ENCODE data around the gene RGL1. TPM values are rescaled to one million over a fixed set of nuclear protein-coding genes. Genes with fewer than 3 reads are reported as not detected.

The RGL1 gene
- total RNA-seq, 1 experiment from 2014 or later, result 34.5 TPM

DNA sequence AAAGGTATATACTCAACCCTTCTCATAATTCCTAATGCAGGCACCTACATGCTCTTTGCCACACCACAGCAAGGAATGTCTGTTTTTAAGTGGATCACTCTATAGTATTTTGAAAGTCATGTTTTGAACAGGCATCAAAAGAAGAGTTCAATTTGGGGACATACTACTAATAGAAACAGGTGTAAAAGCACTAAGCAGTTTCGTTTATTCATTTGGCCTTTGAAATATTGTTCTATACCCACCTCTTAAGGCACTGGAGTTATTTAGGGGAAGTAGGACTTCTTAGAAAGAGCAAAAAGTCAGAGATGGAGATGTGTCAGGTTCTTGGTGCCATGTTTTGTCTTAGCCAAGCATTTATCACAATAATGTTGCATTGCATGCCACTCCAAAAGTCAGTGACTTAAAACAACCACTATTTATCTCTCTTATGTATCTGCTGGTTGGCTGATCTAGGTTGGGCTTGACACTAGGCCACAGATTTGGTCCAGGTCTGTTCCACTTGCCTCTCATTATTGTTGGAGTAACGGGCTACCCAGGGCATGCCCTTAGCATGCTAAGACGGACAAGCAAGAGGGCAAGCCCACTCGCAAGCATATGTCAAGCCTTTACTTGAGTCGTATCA lies 107.5 kb downstream of the RGL1 start:
- no peaks in the 10 kb centered on the region for H3K27me3 ChIP-seq (replicated peaks; ENCODE audit: control insufficient read depth, insufficient read depth, low read length)
- Mint-ChIP-seq H3K27ac (ENCODE audit: unreplicated experiment) (peak overlapping the region; percentile 12), H3K9me3 (ENCODE audit: unreplicated experiment) (no peaks in the 10 kb centered on the region), H3K4me1 (ENCODE audit: low read depth, unreplicated experiment) (peaks cover 13% of the 10 kb centered on the region), H3K36me3 (ENCODE audit: insufficient read depth, unreplicated experiment) (peaks cover 78% of the 10 kb centered on the region), H3K4me3 (ENCODE audit: unreplicated experiment) (no peak overlapping the region), H3K27me3 (ENCODE audit: insufficient read depth, unreplicated experiment) (no peaks in the 10 kb centered on the region)
- H3K4me3 ChIP-seq (ENCODE audit: low read depth, low read length), result no peak overlapping the region
- peaks cover 7% of the 10 kb centered on the region for H3K4me1 ChIP-seq
- POLR2A ChIA-PET, result no interaction called here
- H3K9me3 ChIP-seq, result no peaks in the 10 kb centered on the region
- TF ChIP-seq, protein P1, sequence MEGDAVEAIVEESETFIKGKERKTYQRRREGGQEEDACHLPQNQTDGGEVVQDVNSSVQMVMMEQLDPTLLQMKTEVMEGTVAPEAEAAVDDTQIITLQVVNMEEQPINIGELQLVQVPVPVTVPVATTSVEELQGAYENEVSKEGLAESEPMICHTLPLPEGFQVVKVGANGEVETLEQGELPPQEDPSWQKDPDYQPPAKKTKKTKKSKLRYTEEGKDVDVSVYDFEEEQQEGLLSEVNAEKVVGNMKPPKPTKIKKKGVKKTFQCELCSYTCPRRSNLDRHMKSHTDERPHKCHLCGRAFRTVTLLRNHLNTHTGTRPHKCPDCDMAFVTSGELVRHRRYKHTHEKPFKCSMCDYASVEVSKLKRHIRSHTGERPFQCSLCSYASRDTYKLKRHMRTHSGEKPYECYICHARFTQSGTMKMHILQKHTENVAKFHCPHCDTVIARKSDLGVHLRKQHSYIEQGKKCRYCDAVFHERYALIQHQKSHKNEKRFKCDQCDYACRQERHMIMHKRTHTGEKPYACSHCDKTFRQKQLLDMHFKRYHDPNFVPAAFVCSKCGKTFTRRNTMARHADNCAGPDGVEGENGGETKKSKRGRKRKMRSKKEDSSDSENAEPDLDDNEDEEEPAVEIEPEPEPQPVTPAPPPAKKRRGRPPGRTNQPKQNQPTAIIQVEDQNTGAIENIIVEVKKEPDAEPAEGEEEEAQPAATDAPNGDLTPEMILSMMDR (IDR thresholded peaks at IDR 0.05; ENCODE audit: insufficient read depth in 1 of 2, low read depth in 1 of 2, low read length in 1 of 2, severe bottlenecking in 1 of 2, unreplicated experiment in 1 of 2), result no peak
- peaks cover 3% of the 10 kb centered on the region; the same call in 1 of the 2 replicates for H3K36me3 ChIP-seq (ENCODE audit: control insufficient read depth, insufficient read depth, low read length)
- no TSS peak for BruUV-seq (replicated peaks)
- no peak for DNase-seq
- CTCF ChIA-PET, result no interaction called here
- intact Hi-C loops (cut with micrococcal nuclease; ENCODE audit: unreplicated experiment), result loop anchor here (2.0 kb wide), 1 partner anchor 176 kb away; no protein-coding TSS in a partner anchor

DNA sequence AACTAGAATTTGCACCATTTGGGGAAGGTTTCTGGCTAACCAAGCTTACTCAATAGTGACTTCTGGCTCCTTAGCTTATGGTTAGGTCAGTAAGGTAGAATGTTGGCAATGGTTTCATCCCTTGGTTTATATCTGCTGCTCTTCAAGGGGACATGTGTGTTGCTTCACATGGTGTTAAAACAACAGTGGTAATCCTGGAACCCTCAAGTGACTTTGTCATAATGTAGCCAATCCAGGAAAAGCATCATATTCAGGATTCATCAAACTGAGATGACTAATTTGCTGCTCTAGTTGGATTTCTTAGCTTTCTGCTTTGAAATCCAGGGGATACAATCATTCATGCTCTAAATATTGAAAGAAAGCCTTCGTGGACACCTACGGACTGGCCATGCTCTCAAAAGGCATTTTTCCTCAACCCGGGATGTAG lies 108.7 kb downstream of the RGL1 start:
- Mint-ChIP-seq H3K36me3 (ENCODE audit: insufficient read depth, unreplicated experiment) (peaks cover 80% of the 10 kb centered on the region), H3K4me3 (ENCODE audit: unreplicated experiment) (no peak overlapping the region), H3K27ac (ENCODE audit: unreplicated experiment) (no peak overlapping the region), H3K9me3 (ENCODE audit: unreplicated experiment) (no peaks in the 10 kb centered on the region), H3K27me3 (ENCODE audit: insufficient read depth, unreplicated experiment) (no peaks in the 10 kb centered on the region), H3K4me1 (ENCODE audit: low read depth, unreplicated experiment) (peaks cover 13% of the 10 kb centered on the region)
- no peak for DNase-seq
- H3K9me3 ChIP-seq, result no peaks in the 10 kb centered on the region
- TF ChIP-seq, protein P1 (IDR thresholded peaks at IDR 0.05; ENCODE audit: insufficient read depth in 1 of 2, low read depth in 1 of 2, low read length in 1 of 2, severe bottlenecking in 1 of 2, unreplicated experiment in 1 of 2), result no peak
- intact Hi-C loops (cut with micrococcal nuclease; ENCODE audit: unreplicated experiment), result loop anchor here (2.0 kb wide), 1 partner anchor 177 kb away; no protein-coding TSS in a partner anchor
- H3K4me1 ChIP-seq, result peaks cover 7% of the 10 kb centered on the region
- CTCF ChIA-PET, result no interaction called here
- no peaks in the 10 kb centered on the region for H3K27me3 ChIP-seq (replicated peaks; ENCODE audit: control insufficient read depth, insufficient read depth, low read length)
- POLR2A ChIA-PET, result no interaction called here
- H3K36me3 ChIP-seq (ENCODE audit: control insufficient read depth, insufficient read depth, low read length), result peaks cover 4% of the 10 kb centered on the region; the same call in 1 of the 2 replicates
- no TSS peak for BruUV-seq (replicated peaks)
- H3K4me3 ChIP-seq (ENCODE audit: low read depth, low read length), result no peak overlapping the region

DNA sequence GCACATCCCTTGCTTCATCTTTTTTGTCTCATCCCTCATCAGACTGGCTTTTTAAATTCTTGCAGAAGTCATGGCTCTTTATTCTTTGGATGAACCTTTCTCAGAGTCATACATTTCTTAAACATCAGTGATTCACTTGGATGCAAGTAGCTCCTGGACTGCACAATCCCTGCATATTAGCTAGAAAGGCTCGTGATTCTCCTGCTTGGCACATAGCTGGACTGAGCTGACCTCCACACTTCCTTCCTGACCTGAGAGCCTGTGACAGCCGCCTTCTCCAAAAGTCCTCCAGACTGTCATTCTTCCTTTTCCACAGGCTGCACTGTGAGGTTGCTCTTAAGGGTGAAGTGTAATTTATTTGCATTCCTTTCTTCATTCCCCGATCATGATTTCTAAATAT lies 109.4 kb downstream of the RGL1 start:
- peaks cover 83% of the 10 kb centered on the region for H3K36me3 Mint-ChIP-seq (ENCODE audit: insufficient read depth, unreplicated experiment)

More for the DNA sequence above, 109.4 kb downstream of the RGL1 start:
- Mint-ChIP-seq H3K27me3 (ENCODE audit: insufficient read depth, unreplicated experiment) (no peaks in the 10 kb centered on the region), H3K4me1 (ENCODE audit: low read depth, unreplicated experiment) (peaks cover 13% of the 10 kb centered on the region), H3K27ac (ENCODE audit: unreplicated experiment) (no peak overlapping the region), H3K4me3 (ENCODE audit: unreplicated experiment) (no peak overlapping the region), H3K9me3 (ENCODE audit: unreplicated experiment) (no peaks in the 10 kb centered on the region)
- intact Hi-C loops (cut with micrococcal nuclease; ENCODE audit: unreplicated experiment), result no loop called here
- Histone ChIP-seq H3K4me3 (ENCODE audit: low read depth, low read length) (no peak overlapping the region), H3K9me3 (no peaks in the 10 kb centered on the region), H3K27me3 (replicated peaks; ENCODE audit: control insufficient read depth, insufficient read depth, low read length) (no peaks in the 10 kb centered on the region), H3K36me3 (ENCODE audit: control insufficient read depth, insufficient read depth, low read length) (peaks cover 4% of the 10 kb centered on the region; the same call in 1 of the 2 replicates), H3K4me1 (peaks cover 7% of the 10 kb centered on the region)
- ChIA-PET CTCF (no interaction called here), POLR2A (no interaction called here)
- DNase-seq, result no peak
- TF ChIP-seq, protein P1 (IDR thresholded peaks at IDR 0.05; ENCODE audit: insufficient read depth in 1 of 2, low read depth in 1 of 2, low read length in 1 of 2, severe bottlenecking in 1 of 2, unreplicated experiment in 1 of 2), result no peak
- no TSS peak for BruUV-seq (replicated peaks)

Data from Caco-2 (cell line).